Measurements from ENCODE around the gene CD300LD. TPM values are rescaled to one million over a fixed set of nuclear protein-coding genes. Genes with fewer than 3 reads are reported as not detected.
"Not testable (repeated sequence)": the region's sequence is repeated elsewhere in the genome, so short reads cannot be mapped to it uniquely, and the experiment has no call there.

CD300LD gene
- total RNA-seq, 6 donors from 2014 or later, result not detected

GRCh38 chr17:74631468-74632450 is 39.7 kb upstream of the CD300LD start:
- peaks cover 0 to under 1% (median 0%) of the 10 kb centered on the region in 4 donors for H3K9me3 ChIP-seq
- H3K4me3 ChIP-seq, result no peak overlapping the region
- peak in 1 of 2 donors; percentile 38 for DNase-seq
- H3K36me3 ChIP-seq, result no peaks in the 10 kb centered on the region
- H3K27ac ChIP-seq, result peak overlapping the region in 3 of 4 donors; percentile 8 to 43 (median 41)
- H3K4me1 ChIP-seq, result peaks cover 0 to 8% (median 2%) of the 10 kb centered on the region in 4 donors
- TF ChIP-seq EP300 (IDR thresholded peaks at IDR 0.05) (no peak), POLR2A (IDR thresholded peaks at IDR 0.05) (no peak)
- TF ChIP-seq, protein P1, sequence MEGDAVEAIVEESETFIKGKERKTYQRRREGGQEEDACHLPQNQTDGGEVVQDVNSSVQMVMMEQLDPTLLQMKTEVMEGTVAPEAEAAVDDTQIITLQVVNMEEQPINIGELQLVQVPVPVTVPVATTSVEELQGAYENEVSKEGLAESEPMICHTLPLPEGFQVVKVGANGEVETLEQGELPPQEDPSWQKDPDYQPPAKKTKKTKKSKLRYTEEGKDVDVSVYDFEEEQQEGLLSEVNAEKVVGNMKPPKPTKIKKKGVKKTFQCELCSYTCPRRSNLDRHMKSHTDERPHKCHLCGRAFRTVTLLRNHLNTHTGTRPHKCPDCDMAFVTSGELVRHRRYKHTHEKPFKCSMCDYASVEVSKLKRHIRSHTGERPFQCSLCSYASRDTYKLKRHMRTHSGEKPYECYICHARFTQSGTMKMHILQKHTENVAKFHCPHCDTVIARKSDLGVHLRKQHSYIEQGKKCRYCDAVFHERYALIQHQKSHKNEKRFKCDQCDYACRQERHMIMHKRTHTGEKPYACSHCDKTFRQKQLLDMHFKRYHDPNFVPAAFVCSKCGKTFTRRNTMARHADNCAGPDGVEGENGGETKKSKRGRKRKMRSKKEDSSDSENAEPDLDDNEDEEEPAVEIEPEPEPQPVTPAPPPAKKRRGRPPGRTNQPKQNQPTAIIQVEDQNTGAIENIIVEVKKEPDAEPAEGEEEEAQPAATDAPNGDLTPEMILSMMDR (IDR thresholded peaks at IDR 0.05), result no peak
- WGBS, 2 donors, result 43 to 51% methylated on average over 14 of the region's 14 CpGs
- H3K27me3 ChIP-seq, result no peaks in the 10 kb centered on the region
- peak in 1 of 2 donors; percentile 81 for ATAC-seq (ENCODE audit: low FRiP score in 2 of 2)

DNA sequence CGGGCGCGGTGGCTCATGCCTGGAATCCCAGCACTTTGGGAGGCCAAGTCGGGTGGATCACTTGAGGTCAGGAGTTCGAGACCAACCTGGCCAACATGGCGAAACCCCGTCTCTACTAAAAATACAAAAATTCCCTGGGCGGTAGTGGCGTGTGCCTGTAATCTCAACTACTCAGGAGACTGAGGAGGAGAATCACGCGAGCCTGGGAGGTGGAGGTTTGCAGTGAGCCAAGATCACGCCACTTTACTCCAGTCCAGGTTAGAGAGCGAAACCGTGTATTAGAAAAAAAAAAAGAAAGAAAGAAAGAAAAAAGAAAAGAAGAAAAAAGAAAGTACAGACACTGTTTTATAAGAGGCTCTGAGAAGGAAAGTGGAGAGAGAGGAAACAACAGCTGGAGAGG is 38.2 kb upstream of the CD300LD start:
- 75 to 78% methylated on average over 14 of the region's 14 CpGs for WGBS, 2 donors
- not testable (repeated sequence) for ATAC-seq (ENCODE audit: low FRiP score in 2 of 2); H3K27ac ChIP-seq

GRCh38 chr17:74625661-74626060 is 33.6 kb upstream of the CD300LD start:
- no peak for DNase-seq
- no peak for TF ChIP-seq POLR2A (IDR thresholded peaks at IDR 0.05)
- TF ChIP-seq, protein P1 (IDR thresholded peaks at IDR 0.05), result no peak
- no peaks in the 10 kb centered on the region for H3K27me3 ChIP-seq
- whole genome bisulfite sequencing, 2 donors, result 48 to 54% methylated on average over 3 of the region's 3 CpGs
- no peak for ATAC-seq (ENCODE audit: low FRiP score in 2 of 2)
- H3K4me3 ChIP-seq, result no peak overlapping the region
- H3K4me1 ChIP-seq, result no peaks in the 10 kb centered on the region
- H3K9me3 ChIP-seq, result peaks cover 0 to 6% (median 0%) of the 10 kb centered on the region in 4 donors
- H3K27ac ChIP-seq, result no peak overlapping the region
- no peaks in the 10 kb centered on the region for H3K36me3 ChIP-seq

More for the DNA sequence above, 38.2 kb upstream of the CD300LD start:
- H3K4me1 ChIP-seq, DNase-seq, H3K4me3 ChIP-seq, H3K9me3 ChIP-seq, H3K27me3 ChIP-seq, H3K36me3 ChIP-seq: not testable (repeated sequence)

DNA sequence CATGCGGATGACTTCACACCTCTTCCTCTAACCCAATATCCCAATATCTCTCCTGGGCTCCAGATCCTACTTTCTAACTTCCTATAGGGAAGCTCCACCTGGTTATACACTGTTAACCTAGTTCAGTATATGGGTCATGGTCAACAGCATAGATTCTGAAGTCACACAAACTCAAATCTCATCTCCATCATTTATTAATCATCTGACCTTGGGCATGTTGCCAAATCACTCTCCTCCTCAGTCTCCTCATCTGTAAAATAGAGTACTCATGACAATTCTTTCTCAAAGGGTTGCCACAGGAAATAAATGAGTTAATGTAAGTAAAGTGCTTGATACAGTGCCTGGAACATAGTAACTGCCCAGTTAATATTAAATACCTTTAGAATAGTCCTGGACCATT is 32.0 kb upstream of the CD300LD start:
- DNase-seq (no peak), ATAC-seq (ENCODE audit: low FRiP score in 2 of 2) (no peak)
- Histone ChIP-seq H3K27ac (no peak overlapping the region), H3K4me1 (peaks cover 0 to 2% (median 0%) of the 10 kb centered on the region in 4 donors), H3K9me3 (peaks cover 0 to 6% (median 0%) of the 10 kb centered on the region in 4 donors), H3K36me3 (no peaks in the 10 kb centered on the region), H3K4me3 (no peak overlapping the region), H3K27me3 (no peaks in the 10 kb centered on the region)
- WGBS, 2 donors, result 86 to 91% methylated on average over 1 of the region's 1 CpG
- TF ChIP-seq, protein P1 (IDR thresholded peaks at IDR 0.05), result no peak

GRCh38 chr17:74623693-74624093 is 31.6 kb upstream of the CD300LD start, which contains the start of gene CD300E:
Gene CD300E, minus strand, starts transcription at chr17:74623738. Its CDS starts 117 bp downstream, at chr17:74623621.
- ATAC-seq (ENCODE audit: low FRiP score in 2 of 2) (peak in 1 of 2 donors; percentile 80), DNase-seq (no peak)
- H3K27ac ChIP-seq, result peak within 1 kb of the TSS in 3 of 4 donors; percentile 24 to 41 (median 37)
- TF ChIP-seq, protein P1 (IDR thresholded peaks at IDR 0.05), result no peak
- TF ChIP-seq POLR2AphosphoS5 (IDR thresholded peaks at IDR 0.05) (peak in 1 of 2 donors; percentile 27), POLR2A (IDR thresholded peaks at IDR 0.05) (peak in 1 of 4 donors; percentile 26)
- H3K36me3 ChIP-seq, result no peaks in the 10 kb centered on the region
- peaks cover 0 to 6% (median 0%) of the 10 kb centered on the region in 4 donors for H3K4me1 ChIP-seq
- peaks cover 0 to 6% (median 0%) of the 10 kb centered on the region in 4 donors for H3K9me3 ChIP-seq
- 49 to 55% methylated on average over 5 of the region's 5 CpGs for WGBS, 2 donors
- no peaks in the 10 kb centered on the region for H3K27me3 ChIP-seq
- peak within 1 kb of the TSS in 1 of 4 donors; percentile 31 for H3K4me3 ChIP-seq

Data from upper lobe of left lung (tissue), 6 donors.